SHP77 (cell line): ENCODE measurements around the gene PRKCH.
A peak's percentile ranks its signal among the peaks of the same experiment; 100 is the strongest.
"Not testable (repeated sequence)": the region's sequence is repeated elsewhere in the genome, so short reads cannot be mapped to it uniquely, and the experiment has no call there.

Experiments used
- DNase-seq, 2 experiments: peaks; one replicate each; lab custom pipeline; 2025; lab: John Stamatoyannopoulos, UW

The PRKCH gene

DNA sequence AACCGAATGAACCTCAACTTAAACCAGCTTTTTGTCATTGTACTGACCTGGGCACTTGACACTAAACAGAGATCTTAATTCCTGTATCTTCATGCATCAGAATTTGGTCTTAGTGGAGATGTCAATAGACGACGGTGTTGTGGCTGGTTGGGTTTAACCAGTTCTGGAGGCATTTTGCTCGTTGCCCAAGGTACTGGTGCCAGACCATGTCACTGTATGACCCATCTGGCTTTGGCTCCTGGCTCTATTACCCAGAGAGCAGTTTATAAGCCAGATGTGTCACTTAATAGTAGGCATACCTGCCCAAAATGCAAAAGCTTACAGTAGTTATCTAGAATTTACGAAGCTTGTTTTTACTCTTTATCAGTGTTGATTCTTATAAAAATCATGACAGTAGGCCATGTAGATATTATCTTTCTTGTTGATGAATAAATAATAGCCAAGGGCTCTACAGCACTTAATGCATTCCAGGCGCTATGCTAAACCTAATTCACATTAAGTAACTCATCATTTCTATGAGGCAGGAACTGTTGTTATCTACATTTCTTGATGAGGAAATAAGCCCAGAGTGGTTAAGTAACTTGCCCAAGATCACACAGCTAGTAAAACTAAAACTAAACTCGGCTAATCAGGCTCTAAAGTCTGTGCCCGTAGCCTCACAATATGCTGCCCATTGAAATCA is 194.2 kb downstream of the PRKCH start:
- DNase-seq: no peak

- no peak for DNase-seq
These were observed 194.9 kb downstream of the PRKCH start for GRCh38 chr14:61516118-61516743.

GRCh38 chr14:61516964-61517653 is 195.7 kb downstream of the PRKCH start:
- DNase-seq: no peak

- DNase-seq: no peak
These were observed 196.6 kb downstream of the PRKCH start for GRCh38 chr14:61517911-61518384.

- no peak for DNase-seq
These were observed 197.0 kb downstream of the PRKCH start for GRCh38 chr14:61518403-61518802.

- DNase-seq: no peak
These were observed 197.7 kb downstream of the PRKCH start for GRCh38 chr14:61519106-61519505.

GRCh38 chr14:61519735-61520134 is 198.4 kb downstream of the PRKCH start:
- DNase-seq: no peak

DNA sequence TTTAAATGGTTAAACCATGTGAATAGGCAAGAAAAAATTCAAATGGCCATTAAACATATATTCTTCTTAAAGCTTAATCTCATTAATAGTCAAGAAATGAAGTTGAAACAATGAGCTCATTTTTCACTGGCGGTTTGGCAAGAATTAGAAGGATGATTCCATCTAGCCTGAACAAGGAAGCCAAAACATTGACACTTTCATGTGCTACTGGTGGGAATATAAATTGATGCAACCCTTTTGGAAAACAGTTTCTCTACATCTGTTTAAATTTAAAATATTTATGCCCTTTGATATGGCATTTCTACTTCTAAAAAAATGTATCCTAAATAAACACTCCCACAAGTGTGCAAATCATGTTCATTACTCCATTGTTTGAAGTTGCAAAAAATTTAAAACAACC is 199.2 kb downstream of the PRKCH start:
- DNase-seq: no peak

GRCh38 chr14:61521773-61522172 is 200.4 kb downstream of the PRKCH start:
- DNase-seq: no peak

DNA sequence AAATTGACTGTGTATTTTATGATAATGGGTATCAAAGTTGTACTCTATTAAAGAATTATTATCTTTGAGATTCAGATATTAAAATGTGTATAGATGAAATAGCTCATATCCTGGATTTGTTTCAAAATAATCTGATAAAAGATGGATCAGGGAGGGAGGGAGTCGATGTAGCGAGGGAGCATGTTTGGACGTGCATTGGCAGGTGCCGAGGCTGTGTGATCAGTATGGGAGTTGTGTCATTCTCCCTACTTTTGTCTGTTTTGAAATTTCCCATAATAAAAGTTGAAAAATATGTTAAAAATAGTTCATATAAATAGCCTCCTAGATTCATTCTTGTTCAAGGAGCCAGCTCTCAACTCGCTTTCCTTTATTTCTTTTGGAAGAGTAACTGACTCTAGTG is 202.4 kb downstream of the PRKCH start:
- no peak for DNase-seq

DNA sequence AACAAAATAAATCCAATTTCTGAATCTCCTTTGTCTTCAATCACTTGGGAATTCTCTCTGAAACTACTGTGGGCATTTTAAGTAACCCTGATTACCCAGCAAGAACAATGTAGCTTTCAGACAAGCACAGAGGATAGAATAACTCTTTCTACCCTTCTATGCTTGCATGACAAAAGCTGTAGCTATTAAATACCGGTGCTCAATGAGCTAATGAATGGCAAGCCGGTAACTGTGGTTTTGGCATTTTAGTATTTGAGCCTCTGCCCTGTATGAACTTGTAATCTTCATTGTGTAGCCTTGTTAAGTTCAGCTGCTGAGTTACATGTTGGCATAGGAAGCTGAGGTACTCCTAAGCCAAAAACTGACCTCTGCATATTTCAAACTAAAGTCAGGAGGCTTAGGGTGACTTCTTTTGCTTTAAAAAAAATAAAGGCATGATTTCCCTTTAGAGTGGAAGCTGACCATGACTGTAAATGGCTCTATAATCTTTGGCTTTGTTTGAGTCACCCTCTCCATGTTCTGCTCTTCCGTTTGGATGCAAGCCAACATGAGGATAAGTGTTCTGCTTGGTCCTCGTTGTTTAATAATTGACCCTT is 202.9 kb downstream of the PRKCH start:
- DNase-seq: peak; percentile 25 to 53

DNA sequence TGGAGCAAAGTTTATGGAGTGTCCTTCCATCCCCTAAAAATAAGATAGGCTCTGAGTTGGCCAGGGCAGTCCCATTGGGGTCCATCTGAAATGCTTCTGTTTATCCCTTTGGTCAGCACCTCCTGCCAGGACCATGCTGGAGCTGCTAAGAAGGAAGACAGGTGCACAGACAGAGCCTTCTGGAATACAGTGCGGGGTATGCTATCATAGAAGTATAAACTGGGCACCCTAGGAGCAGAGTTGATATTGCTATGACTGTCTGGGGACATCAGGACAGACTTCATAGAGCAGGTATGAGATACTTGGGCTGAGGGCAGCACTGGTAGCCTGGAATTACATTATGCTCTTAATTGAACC is 203.5 kb downstream of the PRKCH start:
- DNase-seq: no peak

DNA sequence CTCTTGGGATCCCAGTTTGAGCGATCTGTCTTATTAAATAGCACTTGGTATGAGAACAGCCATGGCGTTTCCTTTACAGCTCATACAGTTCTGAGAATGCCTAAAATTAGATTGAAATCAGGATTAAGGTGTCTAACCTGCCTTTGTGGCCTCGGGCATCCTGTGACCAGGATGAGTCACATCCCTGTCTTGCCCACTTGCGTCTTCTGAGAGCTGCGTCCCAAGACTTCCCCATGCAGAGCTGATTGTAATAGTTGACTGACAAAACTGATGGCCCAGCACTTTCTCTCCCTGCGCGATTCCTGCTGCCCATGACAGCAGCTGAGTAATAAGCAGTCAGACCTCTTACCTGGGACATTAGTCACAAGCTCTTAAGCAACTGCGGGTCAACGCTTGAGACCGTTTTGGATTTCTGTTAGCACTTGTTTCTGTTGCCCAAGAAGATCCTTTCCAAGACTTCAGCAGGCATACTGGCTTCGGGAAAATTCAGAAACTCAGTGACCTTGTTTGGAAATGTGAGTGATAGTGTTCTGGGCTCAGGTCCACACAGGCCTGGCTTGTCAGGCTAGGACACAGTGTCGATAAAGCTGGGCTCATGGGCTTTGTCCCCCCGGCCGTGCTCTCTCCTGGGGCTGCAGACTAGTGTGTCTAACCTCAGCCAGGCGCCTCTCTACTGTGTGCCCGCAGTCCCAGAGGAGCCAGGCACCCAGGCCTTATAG is 204.1 kb downstream of the PRKCH start:
- no peak for DNase-seq

- no peak for DNase-seq
These were observed 205.3 kb downstream of the PRKCH start for GRCh38 chr14:61526405-61527312.

GRCh38 chr14:61527325-61528100 is 206.1 kb downstream of the PRKCH start:
- no peak for DNase-seq

DNA sequence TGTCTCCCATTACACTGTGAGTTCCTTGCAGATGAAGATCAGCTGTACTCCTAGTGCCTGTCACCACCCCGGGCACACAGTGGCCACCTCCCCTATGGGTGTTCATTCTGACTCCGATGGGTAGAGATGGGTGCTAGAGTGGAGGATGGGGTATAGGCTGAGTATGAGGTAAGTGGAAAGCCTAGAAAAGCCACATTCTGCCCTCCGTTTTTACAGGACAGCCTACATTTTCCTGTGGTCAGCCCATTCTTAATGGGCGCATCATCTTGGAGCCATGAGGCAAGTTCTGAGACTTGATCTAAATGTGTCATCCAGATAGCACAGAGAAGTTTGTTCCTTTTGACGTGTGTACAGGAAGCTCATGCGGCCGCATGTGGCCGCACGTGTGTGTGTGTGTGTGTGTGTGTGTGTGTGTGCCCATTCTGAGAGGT is 207.2 kb downstream of the PRKCH start:
- no peak for DNase-seq

DNA sequence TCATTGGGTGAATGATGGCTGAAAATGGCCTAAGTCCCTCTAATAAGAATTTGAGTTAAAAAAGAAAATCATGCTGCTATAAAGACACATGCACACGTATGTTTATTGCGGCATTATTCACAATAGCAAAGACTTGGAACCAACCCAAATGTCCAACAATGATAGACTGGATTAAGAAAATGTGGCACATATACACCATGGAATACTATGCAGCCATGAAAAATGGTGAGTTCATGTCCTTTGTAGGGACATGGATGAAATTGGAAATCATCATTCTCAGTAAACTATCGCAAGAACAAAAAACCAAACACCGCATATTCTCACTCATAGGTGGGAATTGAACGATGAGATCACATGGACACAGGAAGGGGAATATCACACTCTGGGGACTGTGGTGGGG is 208.0 kb downstream of the PRKCH start:
- not testable (repeated sequence) for DNase-seq

DNA sequence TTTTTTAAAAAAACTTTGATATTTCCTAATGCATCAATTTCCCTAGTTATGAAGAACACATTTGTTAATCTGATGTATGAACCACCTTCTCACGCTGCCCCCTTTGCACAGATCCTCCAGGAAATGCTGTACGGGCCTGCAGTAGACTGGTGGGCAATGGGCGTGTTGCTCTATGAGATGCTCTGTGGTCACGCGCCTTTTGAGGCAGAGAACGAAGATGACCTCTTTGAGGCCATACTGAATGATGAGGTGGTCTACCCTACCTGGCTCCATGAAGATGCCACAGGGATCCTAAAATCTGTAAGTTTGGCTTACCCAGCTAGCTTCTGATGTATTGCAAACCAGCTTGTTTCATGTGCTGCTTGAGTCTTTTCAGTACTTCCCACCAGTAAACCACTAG is 208.9 kb downstream of the PRKCH start:
- no peak for DNase-seq

- no peak for DNase-seq
These were observed 209.5 kb downstream of the PRKCH start for GRCh38 chr14:61530896-61531295.

GRCh38 chr14:61531465-61532122 is 210.2 kb downstream of the PRKCH start:
- DNase-seq: no peak
